HG03025 (cell line): ENCODE measurements around the gene SLC7A9.
"Not testable (repeated sequence)": the region's sequence is repeated elsewhere in the genome, so short reads cannot be mapped to it uniquely, and the experiment has no call there.

ENCODE experiments used
- ATAC-seq: cut with Tn5 transposase; IDR thresholded peaks from one replicate; pipeline ENCODE4 v1.9.1; 2021; ENCODE audit warnings: mild to moderate bottlenecking, moderate library complexity; ENCODE audit not compliant: unreplicated experiment, low FRiP score

The SLC7A9 gene

GRCh38 chr19:32866061-32866460 lies 3.5 kb downstream of the SLC7A9 start:
- no peak for ATAC-seq

GRCh38 chr19:32865326-32865725 lies 4.2 kb downstream of the SLC7A9 start:
- ATAC-seq = no peak

- ATAC-seq = no peak
These were observed 5.1 kb downstream of the SLC7A9 start for GRCh38 chr19:32864318-32865007.

- ATAC-seq = no peak
These were observed 5.7 kb downstream of the SLC7A9 start for GRCh38 chr19:32863841-32864240.

GRCh38 chr19:32863301-32863700 lies 6.3 kb downstream of the SLC7A9 start:
- no peak for ATAC-seq

GRCh38 chr19:32862741-32863140 lies 6.8 kb downstream of the SLC7A9 start:
- no peak for ATAC-seq

- ATAC-seq = no peak
These were observed 7.4 kb downstream of the SLC7A9 start for GRCh38 chr19:32862173-32862572.

- ATAC-seq = no peak
These were observed 8.0 kb downstream of the SLC7A9 start for GRCh38 chr19:32861596-32861995.

GRCh38 chr19:32859591-32859990 lies 10.0 kb downstream of the SLC7A9 start:
- ATAC-seq = no peak

- no peak for ATAC-seq
These were observed 11.0 kb downstream of the SLC7A9 start for GRCh38 chr19:32858559-32858958.

- ATAC-seq = no peak
These were observed 11.4 kb downstream of the SLC7A9 start for GRCh38 chr19:32858155-32858554.

GRCh38 chr19:32857584-32857983 lies 12.0 kb downstream of the SLC7A9 start:
- ATAC-seq = no peak

- not testable (repeated sequence) for ATAC-seq
These were observed 12.7 kb downstream of the SLC7A9 start for GRCh38 chr19:32856818-32857217.

GRCh38 chr19:32852216-32852615 lies 17.4 kb downstream of the SLC7A9 start:
- no peak for ATAC-seq

GRCh38 chr19:32848035-32848434 lies 21.5 kb downstream of the SLC7A9 start:
- not testable (repeated sequence) for ATAC-seq

GRCh38 chr19:32843716-32844245 lies 25.8 kb downstream of the SLC7A9 start:
- no peak for ATAC-seq

GRCh38 chr19:32842061-32842460 lies 27.5 kb downstream of the SLC7A9 start:
- no peak for ATAC-seq

GRCh38 chr19:32837531-32837930 lies 32.0 kb downstream of the SLC7A9 start:
- ATAC-seq = no peak

- not testable (repeated sequence) for ATAC-seq
These were observed 36.2 kb downstream of the SLC7A9 start for GRCh38 chr19:32833388-32833787.

- not testable (repeated sequence) for ATAC-seq
These were observed 36.7 kb downstream of the SLC7A9 start for GRCh38 chr19:32832825-32833224.

- ATAC-seq = not testable (repeated sequence)
These were observed 37.5 kb downstream of the SLC7A9 start for GRCh38 chr19:32832094-32832493.

GRCh38 chr19:32831611-32832010 lies 38.0 kb downstream of the SLC7A9 start:
- no peak for ATAC-seq
